ENCODE measurements around the gene OR6V1. TPM values are rescaled to one million over a fixed set of nuclear protein-coding genes. Genes with fewer than 3 reads are reported as not detected.

Gene OR6V1
- polyA plus RNA-seq, 1 experiment = not detected

DNA sequence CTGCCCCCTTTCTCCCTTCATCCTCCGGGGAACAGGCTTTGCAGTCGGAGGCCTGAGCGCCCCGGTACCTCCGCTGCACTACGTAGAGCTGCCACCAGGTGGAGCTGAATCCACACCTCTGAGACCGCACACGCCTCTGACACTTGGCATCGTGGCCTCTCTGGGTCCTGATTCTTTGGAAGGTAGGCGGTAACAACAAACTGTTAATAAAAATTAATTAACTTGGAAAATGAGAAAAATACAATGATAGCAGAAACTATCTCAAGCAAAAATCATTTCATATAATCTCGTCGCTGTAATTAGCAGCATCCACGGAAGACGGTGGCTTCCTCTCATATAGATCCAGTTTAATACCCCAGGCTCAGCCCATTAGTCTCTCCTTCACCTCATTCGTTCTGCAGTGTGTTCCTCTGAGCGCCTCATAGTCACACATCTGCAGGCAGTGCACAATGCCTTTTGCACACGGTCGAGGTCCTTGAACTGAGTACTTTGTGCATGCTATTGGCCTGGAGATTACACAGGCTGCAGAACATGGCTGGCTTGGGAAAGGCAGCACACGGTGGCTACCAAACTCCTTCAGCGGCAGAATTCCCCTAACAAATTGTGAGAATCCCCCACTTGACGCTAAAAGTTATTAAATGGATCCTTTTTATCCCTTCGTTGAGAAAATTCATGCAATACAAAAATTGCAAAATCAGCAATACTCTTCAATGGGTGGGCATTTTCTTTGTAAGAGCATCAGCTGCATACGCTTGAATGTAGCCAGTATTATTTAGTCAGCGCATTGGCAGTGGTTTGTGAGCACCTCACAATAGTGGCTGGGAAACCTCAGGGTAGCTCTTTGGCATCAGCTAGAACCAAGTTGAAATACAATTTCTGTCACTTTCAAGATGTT lies 43.9 kb upstream of the OR6V1 start:
- no peak for DNase-seq (ENCODE audit: low read depth)
- TF ChIP-seq, protein P1, sequence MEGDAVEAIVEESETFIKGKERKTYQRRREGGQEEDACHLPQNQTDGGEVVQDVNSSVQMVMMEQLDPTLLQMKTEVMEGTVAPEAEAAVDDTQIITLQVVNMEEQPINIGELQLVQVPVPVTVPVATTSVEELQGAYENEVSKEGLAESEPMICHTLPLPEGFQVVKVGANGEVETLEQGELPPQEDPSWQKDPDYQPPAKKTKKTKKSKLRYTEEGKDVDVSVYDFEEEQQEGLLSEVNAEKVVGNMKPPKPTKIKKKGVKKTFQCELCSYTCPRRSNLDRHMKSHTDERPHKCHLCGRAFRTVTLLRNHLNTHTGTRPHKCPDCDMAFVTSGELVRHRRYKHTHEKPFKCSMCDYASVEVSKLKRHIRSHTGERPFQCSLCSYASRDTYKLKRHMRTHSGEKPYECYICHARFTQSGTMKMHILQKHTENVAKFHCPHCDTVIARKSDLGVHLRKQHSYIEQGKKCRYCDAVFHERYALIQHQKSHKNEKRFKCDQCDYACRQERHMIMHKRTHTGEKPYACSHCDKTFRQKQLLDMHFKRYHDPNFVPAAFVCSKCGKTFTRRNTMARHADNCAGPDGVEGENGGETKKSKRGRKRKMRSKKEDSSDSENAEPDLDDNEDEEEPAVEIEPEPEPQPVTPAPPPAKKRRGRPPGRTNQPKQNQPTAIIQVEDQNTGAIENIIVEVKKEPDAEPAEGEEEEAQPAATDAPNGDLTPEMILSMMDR (IDR thresholded peaks at IDR 0.05; ENCODE audit: insufficient read depth, low read depth, low read length) = peak; percentile 96
- POLR2A ChIA-PET = no interaction called here
- CTCF ChIA-PET = interaction anchor here (0.7 to 12.9 kb wide), 17 partner anchors 9 to 211 kb away, joined by 3 to 392 read pairs (median 3); partner anchors contain the start of genes TAS2R39 and TAS2R40
- Histone ChIP-seq H3K36me3 (ENCODE audit: control insufficient read depth, insufficient read depth, low read length) (no peaks in the 10 kb centered on the region), H3K4me3 (ENCODE audit: low read depth, low read length) (no peak overlapping the region), H3K27me3 (ENCODE audit: control insufficient read depth, insufficient read depth, low read length) (no peaks in the 10 kb centered on the region)

DNA sequence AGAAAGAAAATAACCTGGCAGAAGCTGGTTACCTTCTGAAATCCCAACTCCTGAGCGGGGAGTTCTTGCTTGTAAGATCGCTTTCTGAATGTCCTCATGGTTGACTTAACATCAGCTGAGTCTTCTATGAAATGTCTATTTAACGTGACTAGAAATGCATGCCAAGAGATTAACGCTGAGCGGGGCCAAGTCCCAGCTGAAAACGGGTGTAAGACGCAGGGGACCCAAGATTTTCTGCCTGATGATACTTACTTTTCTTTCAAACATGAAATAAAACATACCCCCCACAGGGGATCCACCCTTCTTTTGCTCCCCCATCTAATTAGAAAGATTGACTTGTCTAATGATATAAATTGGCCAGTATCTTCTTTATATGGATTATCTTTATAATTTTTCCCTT lies 40.1 kb upstream of the OR6V1 start:
- Histone ChIP-seq H3K27me3 (ENCODE audit: control insufficient read depth, insufficient read depth, low read length) (no peaks in the 10 kb centered on the region), H3K36me3 (ENCODE audit: control insufficient read depth, insufficient read depth, low read length) (no peaks in the 10 kb centered on the region), H3K4me3 (ENCODE audit: low read depth, low read length) (no peak overlapping the region)
- POLR2A ChIA-PET = no interaction called here
- TF ChIP-seq, protein P1 (IDR thresholded peaks at IDR 0.05; ENCODE audit: insufficient read depth, low read depth, low read length) = no peak
- CTCF ChIA-PET = interaction anchor here (1.0 to 12.9 kb wide), 4 partner anchors 8 to 207 kb away, joined by 3 to 392 read pairs (median 4); partner anchors contain the start of gene TAS2R40
- DNase-seq (ENCODE audit: low read depth) = no peak

DNA sequence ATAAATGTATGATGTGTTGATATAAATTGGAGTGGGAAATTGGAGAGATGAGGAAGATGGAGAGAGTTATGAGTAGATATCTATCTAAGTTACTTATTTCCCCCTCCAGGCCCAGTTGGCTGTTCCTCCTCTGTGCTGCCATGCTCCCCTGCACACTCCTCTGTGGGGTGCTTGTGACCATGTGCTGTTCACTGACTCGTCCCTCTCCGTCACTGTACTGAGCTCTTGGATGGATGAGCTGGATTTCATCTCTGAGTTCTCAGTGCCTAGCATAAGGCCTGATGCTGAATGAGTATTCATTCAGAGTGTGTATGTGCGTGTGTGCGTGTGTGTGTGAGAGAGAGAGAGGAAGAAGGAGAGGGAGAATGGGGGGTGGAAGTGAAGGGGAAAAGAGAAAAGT lies 39.7 kb upstream of the OR6V1 start:
- ChIA-PET POLR2A (no interaction called here), CTCF (interaction anchor here (1.0 to 12.9 kb wide), 4 partner anchors 9 to 207 kb away, joined by 3 to 392 read pairs (median 4); partner anchors contain the start of gene TAS2R40)
- no peak for DNase-seq (ENCODE audit: low read depth)

DNA sequence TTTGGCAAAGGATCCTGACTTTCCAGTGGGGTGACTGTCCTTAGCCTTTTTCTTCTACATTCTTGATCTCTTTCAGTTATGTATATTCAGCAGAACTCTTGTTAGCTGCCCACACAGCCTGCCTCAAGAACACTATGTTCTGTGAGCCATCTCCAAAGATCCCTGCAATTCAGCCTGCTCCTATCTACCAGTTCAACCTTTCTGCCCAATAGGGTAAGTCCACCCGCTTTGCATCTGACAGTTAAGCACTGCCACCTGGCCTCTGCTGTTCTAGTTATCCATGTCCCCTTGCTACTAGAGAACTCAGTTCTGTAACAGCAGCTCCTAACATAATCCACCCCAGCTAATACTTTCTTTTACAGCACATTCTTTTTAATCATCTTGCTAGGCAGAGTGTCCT lies 38.7 kb upstream of the OR6V1 start:
- DNase-seq (ENCODE audit: low read depth) = no peak
- POLR2A ChIA-PET = interaction anchor here (0.6 to 0.7 kb wide), 2 partner anchors 30 to 41 kb away, joined by 3 to 7 read pairs; no protein-coding TSS in a partner anchor
- Histone ChIP-seq H3K36me3 (ENCODE audit: control insufficient read depth, insufficient read depth, low read length) (no peaks in the 10 kb centered on the region), H3K4me3 (ENCODE audit: low read depth, low read length) (no peak overlapping the region), H3K27me3 (ENCODE audit: control insufficient read depth, insufficient read depth, low read length) (no peaks in the 10 kb centered on the region)
- CTCF ChIA-PET = interaction anchor here (1.1 to 5.5 kb wide), 6 partner anchors 10 to 367 kb away, joined by 3 to 46 read pairs (median 4); no protein-coding TSS in a partner anchor
- TF ChIP-seq, protein P1 (IDR thresholded peaks at IDR 0.05; ENCODE audit: insufficient read depth, low read depth, low read length) = no peak

More for the DNA sequence above, 39.7 kb upstream of the OR6V1 start:
- TF ChIP-seq, protein P1 (IDR thresholded peaks at IDR 0.05; ENCODE audit: insufficient read depth, low read depth, low read length) = no peak
- H3K4me3 ChIP-seq (ENCODE audit: low read depth, low read length) = no peak overlapping the region
- H3K36me3 ChIP-seq (ENCODE audit: control insufficient read depth, insufficient read depth, low read length) = no peaks in the 10 kb centered on the region
- no peaks in the 10 kb centered on the region for H3K27me3 ChIP-seq (ENCODE audit: control insufficient read depth, insufficient read depth, low read length)

DNA sequence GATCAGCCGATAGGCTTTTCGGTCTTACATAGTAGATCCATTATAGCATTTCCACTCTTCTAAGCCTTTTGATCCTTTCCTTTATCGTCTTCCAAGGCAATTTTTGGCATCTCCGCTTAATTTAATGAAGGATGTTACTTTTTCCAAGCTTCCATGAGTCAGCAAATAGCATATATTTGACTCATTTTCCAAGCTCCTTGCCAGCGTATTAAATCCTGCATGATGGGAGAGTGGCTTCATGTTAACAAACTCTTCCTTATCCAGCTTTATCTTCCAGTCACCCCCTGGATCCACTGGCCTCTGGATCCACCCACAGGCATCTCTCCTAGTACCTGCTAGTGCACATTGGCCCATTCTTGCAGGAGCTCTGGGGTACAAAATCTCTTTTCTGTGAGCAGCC lies 38.2 kb upstream of the OR6V1 start:
- CTCF ChIA-PET = interaction anchor here (1.1 to 5.5 kb wide), 7 partner anchors 10 to 367 kb away, joined by 3 to 46 read pairs (median 3); no protein-coding TSS in a partner anchor
- POLR2A ChIA-PET = interaction anchor here (0.6 to 1.4 kb wide), 4 partner anchors 29 to 459 kb away, joined by 3 to 7 read pairs (median 4); no protein-coding TSS in a partner anchor
- peak; percentile 62 for DNase-seq (ENCODE audit: low read depth)
- TF ChIP-seq, protein P1 (IDR thresholded peaks at IDR 0.05; ENCODE audit: insufficient read depth, low read depth, low read length) = no peak
- Histone ChIP-seq H3K36me3 (ENCODE audit: control insufficient read depth, insufficient read depth, low read length) (no peaks in the 10 kb centered on the region), H3K27me3 (ENCODE audit: control insufficient read depth, insufficient read depth, low read length) (no peaks in the 10 kb centered on the region), H3K4me3 (ENCODE audit: low read depth, low read length) (no peak overlapping the region)

All from BJ (cell line).